Subcutaneous adipose tissue (tissue), 4 donors: ENCODE measurements around the gene RERE. TPM values are rescaled to one million over a fixed set of nuclear protein-coding genes. Genes with fewer than 3 reads are reported as not detected.

Experiments used
- total RNA-seq, 4 donors: library from RNA; depleted of rRNA; stranded (reverse); fragments of >200 nt; gene quantifications; one replicate each; pipeline ENCODE4 v1.1.0, GENCODE V29; 2016
- TF ChIP-seq, protein P1 (sequence below): fragments of 450-650 bp; IDR thresholded peaks from one replicate; pipeline ENCODE4 v1.5.1; 2016; ENCODE audit warnings: low read depth, mild to moderate bottlenecking, control low read depth, antibody characterized with exemption, moderate library complexity

RERE gene
- total RNA-seq, 4 donors from 2014 or later, result 67.0 to 91.4 (median 83.1) TPM

DNA sequence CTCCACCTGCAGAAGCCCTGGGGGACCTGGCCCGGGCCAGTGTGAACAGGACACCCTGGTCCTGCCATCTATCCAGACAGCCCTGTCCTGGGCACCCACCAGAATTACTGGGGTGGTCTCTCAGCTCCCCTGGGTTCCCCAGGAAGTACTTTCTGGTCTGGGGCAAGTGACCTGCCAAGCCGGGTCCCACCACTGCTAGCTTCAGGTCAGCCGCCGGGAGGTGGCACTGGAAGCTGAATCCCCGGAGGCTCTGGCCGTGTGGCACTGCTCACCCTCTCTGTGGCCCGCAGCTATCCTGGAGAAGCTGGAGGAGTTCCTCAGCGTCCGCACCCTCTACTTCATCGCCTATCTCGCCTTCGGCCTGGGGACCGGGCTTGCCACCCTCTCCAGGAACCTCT is 478.2 kb downstream of the RERE start:
- TF ChIP-seq, protein P1, sequence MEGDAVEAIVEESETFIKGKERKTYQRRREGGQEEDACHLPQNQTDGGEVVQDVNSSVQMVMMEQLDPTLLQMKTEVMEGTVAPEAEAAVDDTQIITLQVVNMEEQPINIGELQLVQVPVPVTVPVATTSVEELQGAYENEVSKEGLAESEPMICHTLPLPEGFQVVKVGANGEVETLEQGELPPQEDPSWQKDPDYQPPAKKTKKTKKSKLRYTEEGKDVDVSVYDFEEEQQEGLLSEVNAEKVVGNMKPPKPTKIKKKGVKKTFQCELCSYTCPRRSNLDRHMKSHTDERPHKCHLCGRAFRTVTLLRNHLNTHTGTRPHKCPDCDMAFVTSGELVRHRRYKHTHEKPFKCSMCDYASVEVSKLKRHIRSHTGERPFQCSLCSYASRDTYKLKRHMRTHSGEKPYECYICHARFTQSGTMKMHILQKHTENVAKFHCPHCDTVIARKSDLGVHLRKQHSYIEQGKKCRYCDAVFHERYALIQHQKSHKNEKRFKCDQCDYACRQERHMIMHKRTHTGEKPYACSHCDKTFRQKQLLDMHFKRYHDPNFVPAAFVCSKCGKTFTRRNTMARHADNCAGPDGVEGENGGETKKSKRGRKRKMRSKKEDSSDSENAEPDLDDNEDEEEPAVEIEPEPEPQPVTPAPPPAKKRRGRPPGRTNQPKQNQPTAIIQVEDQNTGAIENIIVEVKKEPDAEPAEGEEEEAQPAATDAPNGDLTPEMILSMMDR, result no peak

DNA sequence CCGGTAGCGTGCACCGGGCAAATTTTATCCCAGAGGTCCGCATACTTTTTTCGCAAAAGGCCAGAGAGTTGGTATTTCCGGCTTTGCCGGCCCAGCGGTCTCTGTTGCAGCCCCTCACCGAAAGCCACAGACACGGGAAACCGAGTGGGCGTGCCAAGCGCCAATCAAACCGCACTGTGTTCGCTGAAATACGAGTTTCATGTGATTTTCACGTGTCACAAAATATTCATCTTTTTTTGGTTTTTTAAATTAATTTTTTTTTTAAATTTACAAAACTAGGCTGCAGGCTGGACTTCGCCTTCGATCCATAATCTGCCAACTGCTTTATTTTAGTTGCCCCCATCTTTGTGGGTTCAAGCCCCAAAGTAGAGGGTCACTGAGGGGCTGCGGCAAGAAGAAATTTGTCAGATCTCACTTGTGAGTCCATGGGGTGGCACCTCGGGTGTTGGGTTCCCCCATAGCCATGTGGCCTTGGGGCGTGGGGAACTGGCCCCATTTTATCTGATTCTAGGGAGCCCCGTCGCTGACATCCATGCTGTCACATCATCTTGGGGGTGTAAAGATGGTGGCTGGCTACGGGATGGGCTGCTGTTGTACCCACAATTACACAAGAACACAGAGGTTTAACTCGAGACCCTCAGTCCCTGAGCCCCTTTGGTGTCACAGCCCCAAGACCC is 478.8 kb downstream of the RERE start:
- TF ChIP-seq, protein P1, result no peak

DNA sequence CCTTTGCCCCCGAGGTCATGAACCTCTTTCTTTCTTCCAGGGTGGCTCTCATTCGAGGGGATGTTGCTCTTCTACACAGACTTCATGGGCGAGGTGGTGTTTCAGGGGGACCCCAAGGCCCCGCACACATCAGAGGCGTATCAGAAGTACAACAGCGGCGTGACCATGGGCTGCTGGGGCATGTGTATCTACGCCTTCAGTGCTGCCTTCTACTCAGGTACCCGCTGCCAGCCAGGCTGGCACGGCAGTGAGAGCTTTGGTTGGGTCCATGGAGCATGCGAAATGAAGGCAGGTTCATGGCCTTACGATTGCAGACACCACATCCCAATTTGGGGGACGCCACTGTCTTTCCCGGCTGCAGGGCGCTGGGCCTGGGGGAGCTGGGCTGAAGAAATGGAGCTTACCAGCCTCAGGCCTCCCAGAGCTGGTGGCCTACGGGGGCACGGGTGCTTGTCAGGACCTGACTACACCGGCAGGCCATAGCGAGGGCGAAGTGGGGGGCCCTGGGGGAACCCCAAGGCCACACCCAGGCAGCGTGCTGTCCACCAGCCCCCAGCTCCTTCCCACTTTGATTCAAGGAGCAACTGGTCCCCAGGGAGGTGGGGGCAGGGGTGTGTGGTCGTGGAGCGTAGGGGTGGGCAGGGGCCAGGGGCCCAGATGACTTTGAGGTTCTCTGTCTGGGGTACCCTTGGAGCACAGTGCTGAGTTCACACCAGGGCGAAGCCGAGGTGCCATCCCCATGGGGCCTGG is 479.5 kb downstream of the RERE start:
- TF ChIP-seq, protein P1, result no peak

DNA sequence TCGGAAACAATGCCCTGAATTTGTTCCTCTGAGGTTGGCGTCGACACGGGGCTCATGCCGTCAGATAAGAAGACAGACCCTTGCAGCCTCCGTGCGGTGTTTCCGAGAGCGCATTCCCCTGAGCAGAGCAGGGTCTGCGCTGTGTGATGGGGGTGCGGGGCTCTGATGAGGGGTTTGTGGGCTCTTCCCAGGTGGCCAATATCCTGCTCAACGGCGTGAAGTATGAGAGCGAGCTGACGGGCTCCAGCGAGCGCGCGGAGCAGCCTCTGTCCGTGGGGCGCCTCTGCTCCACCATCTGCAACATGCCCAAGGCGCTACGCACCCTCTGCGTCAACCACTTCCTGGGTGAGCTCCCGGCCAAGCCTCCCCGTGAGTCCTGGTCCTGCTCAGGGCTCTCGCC is 482.2 kb downstream of the RERE start:
- TF ChIP-seq, protein P1, result no peak

DNA sequence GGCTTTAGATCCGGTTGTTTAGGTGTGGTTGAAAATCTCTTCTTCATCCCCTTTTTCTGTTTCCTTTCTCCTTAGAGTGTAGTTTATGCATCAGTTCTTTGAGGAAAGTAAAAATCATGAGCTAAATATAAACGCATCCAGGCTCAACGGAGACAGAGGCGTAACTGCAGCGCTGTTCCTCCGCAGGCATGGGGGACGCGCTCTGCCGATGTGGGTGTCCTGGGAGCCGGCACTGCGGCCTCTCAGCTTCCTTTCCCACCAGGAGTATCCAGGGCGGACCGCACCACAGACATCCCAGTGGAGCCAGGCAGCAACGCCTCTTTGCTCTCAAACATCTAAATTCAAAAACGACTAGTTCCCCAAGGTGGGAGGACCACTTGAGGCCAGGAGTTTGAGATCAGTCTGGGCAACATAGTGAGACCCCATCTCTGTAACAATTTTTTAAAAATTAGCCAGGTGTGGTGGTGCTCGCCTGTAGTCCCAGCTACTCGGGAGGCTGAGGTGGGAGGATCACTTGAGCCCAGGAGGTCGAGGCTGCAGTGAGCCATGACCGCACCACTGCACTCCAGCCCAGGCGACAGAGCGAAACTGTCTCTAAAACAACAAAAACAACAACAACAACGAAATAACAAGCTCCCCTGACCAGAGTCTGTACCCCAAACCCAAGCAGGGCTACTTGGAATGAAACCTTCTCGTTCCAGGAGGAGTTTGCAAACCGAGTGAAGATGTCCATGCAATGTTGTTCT is 483.2 kb downstream of the RERE start:
- TF ChIP-seq, protein P1, result no peak

DNA sequence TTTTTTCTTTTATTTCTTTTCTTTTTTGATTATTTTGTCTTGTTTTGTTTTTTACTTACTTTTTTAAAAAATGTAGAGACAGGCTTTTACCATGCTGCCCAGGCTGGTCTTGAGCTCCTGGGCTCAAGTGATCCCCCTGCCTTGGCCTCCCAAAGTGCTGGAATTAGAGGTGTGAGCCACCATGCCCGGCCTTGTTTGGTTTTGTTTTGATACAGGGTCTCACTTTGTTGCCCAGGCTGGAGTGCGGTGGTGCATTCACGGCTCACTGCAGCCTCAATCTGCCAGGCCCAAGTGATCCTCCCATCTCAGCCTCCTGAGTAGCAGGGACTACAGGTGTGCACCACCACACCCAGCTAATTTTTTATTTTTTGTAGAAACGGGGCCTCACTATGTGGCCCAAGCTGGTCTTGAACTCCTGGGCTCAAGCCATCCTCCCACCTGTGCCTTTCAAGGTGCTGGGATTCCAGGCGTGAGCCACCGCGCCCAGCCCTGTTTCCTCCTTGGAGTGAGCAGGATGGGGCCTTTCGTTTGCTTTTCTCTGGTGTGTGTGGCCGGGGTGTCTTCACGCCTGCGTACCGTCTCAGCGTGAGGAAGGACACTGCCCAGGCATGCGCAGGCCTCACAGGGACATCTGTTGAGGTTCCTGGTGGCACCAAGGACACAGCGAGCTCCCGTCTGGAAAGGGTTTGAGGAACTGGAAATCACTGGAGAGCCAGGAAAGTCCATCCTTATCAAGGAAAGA is 484.0 kb downstream of the RERE start:
- TF ChIP-seq, protein P1, result no peak
